Left cardiac atrium (tissue), 4 donors: Measurements from ENCODE around the gene BMP6. TPM values are rescaled to one million over a fixed set of nuclear protein-coding genes. Genes with fewer than 3 reads are reported as not detected.

Experiments used
- ATAC-seq, 2 donors: fragments of 200-7000 bp; cut with Tn5 transposase; one replicate each; pipeline ENCODE4 v1.9.1; 2020; ENCODE audit warnings: mild to moderate bottlenecking in 2 of 2, moderate library complexity in 2 of 2
- DNase-seq: peaks from one replicate; pipeline ENCODE4 v3.0.0-alpha.2; 2020
- intact Hi-C, 2 donors: fragments of 100-400 bp; cut with DNase I; formaldehyde crosslinking; loops; one replicate each; pipeline versions ENCODE4 v1.14.1 to v1.15.1; 2022 to 2023
- total RNA-seq, 2 donors: library from RNA; stranded (reverse); fragmentation: NEBNext Ultra II Directional; extraction: Animal tissue kit (Norgen Biotek cat#: 25700); gene quantifications; one replicate each; pipeline ENCODE4 v1.2.1, GENCODE V29; 2021
- donor health status: DM: no; HTN: yes; CAD: no.
- donor health status: DM: no; HTN: yes; CAD: no; lungs with severe emphysema.
- donor health status: DM: yes; HTN: yes; CAD: no.
- donor health status: Dilated cardiomyopathy.

The BMP6 gene
- total RNA-seq, 2 donors from 2014 or later = 2.1 to 13.4 TPM

GRCh38 chr6:7851780-7852179 lies 125.9 kb downstream of the BMP6 start:
- DNase-seq = no peak
- intact Hi-C loops = no loop called here
- ATAC-seq = no peak

GRCh38 chr6:7859591-7859990 lies 133.7 kb downstream of the BMP6 start:
- ATAC-seq (no peak), DNase-seq (no peak)
- intact Hi-C loops = no loop called here

- ATAC-seq = peak; percentile 24 to 44
- intact Hi-C loops = no loop called here
- DNase-seq = no peak
These were observed 139.9 kb downstream of the BMP6 start for GRCh38 chr6:7865781-7866180.

GRCh38 chr6:7866526-7866925 lies 140.6 kb downstream of the BMP6 start:
- no peak for ATAC-seq
- intact Hi-C loops = no loop called here
- no peak for DNase-seq

GRCh38 chr6:7868926-7869325 lies 143.0 kb downstream of the BMP6 start:
- no peak for ATAC-seq
- no peak for DNase-seq
- intact Hi-C loops = no loop called here

GRCh38 chr6:7878401-7878964 lies 152.6 kb downstream of the BMP6 start:
- intact Hi-C loops = loop anchor here in 1 of 2 donors (10.0 kb wide), 1 partner anchor 144 kb away; no protein-coding TSS in a partner anchor
- ATAC-seq (peak in 1 of 2 donors; percentile 12), DNase-seq (no peak)

- DNase-seq = no peak
- ATAC-seq = no peak
- intact Hi-C loops = loop anchor here in 1 of 2 donors (10.0 kb wide), 1 partner anchor 144 kb away; no protein-coding TSS in a partner anchor
These were observed 153.1 kb downstream of the BMP6 start for GRCh38 chr6:7879043-7879442.

- intact Hi-C loops = loop anchor here in 1 of 2 donors (10.0 kb wide), 1 partner anchor 145 kb away; no protein-coding TSS in a partner anchor
- ATAC-seq (no peak), DNase-seq (no peak)
These were observed 153.7 kb downstream of the BMP6 start for GRCh38 chr6:7879579-7879978.

- DNase-seq (no peak), ATAC-seq (no peak)
- intact Hi-C loops = loop anchor here in 1 of 2 donors (10.0 kb wide), 1 partner anchor 145 kb away; no protein-coding TSS in a partner anchor
These were observed 154.2 kb downstream of the BMP6 start for GRCh38 chr6:7879980-7880717.

GRCh38 chr6:7880718-7881107 lies 154.8 kb downstream of the BMP6 start:
- ATAC-seq (no peak), DNase-seq (no peak)
- intact Hi-C loops = no loop called here

- intact Hi-C loops = no loop called here
- DNase-seq (no peak), ATAC-seq (no peak)
These were observed 156.0 kb downstream of the BMP6 start for GRCh38 chr6:7881765-7882500.

- no peak for ATAC-seq
- intact Hi-C loops = no loop called here
- DNase-seq = no peak
These were observed 156.8 kb downstream of the BMP6 start for GRCh38 chr6:7882505-7883257.

- DNase-seq (no peak), ATAC-seq (no peak)
- intact Hi-C loops = no loop called here
These were observed 157.5 kb downstream of the BMP6 start for GRCh38 chr6:7883381-7883780.

- intact Hi-C loops = no loop called here
- DNase-seq = no peak
- no peak for ATAC-seq
These were observed 160.2 kb downstream of the BMP6 start for GRCh38 chr6:7886132-7886531.

- DNase-seq (no peak), ATAC-seq (no peak)
- intact Hi-C loops = no loop called here
These were observed 161.5 kb downstream of the BMP6 start for GRCh38 chr6:7887278-7887991.

GRCh38 chr6:7888587-7889357 lies 162.9 kb downstream of the BMP6 start:
- DNase-seq (no peak), ATAC-seq (peak in 1 of 2 donors; percentile 11)
- intact Hi-C loops = no loop called here

- intact Hi-C loops = no loop called here
- no peak for DNase-seq
- ATAC-seq = peak; percentile 20 to 29
These were observed 165.4 kb downstream of the BMP6 start for GRCh38 chr6:7891078-7891872.
